SK-N-SH (cell line): ENCODE measurements around the gene NSRP1. TPM values are rescaled to one million over a fixed set of nuclear protein-coding genes. Genes with fewer than 3 reads are reported as not detected.

Experiments used
- CTCF ChIA-PET: fragments of 300-600, 350-600 bp; formaldehyde crosslinking; extraction: SDS; loops from one replicate; lab custom pipeline; 2021; lab: Yijun Ruan, JAX
- POLR2A ChIA-PET: fragments of 350-600 bp; sonication (Branson Sonifier 250); formaldehyde crosslinking; extraction: SDS; loops from one replicate; lab custom pipeline; 2020; ENCODE audit warnings: antibody characterized with exemption, inconsistent platforms; lab: Yijun Ruan, JAX
- DNase-seq: peaks from one replicate; pipeline ENCODE4 v3.0.0; 2012
- H2AFZ ChIP-seq: fragments of 200-600 bp; sonication (generic); 2 replicates; pipeline ENCODE4 v1.8.1; 2016; ENCODE audit warnings: antibody characterized with exemption, mild to moderate bottlenecking, low read depth
- H3F3A ChIP-seq: fragments of 200-600 bp; sonication (generic); replicated peaks from 2 replicates; pipeline ENCODE3; 2016; ENCODE audit warnings: antibody characterized with exemption, mild to moderate bottlenecking; ENCODE audit not compliant: insufficient read depth
- H3K27ac ChIP-seq, 2 experiments: fragments of 200-500 bp in 1 of 2; fragments of 200-600 bp in 1 of 2; sonication (Bioruptor generic) in 1 of 2; sonication (generic), shearing (Covaris generic) in 1 of 2; 2 replicates each; pipeline versions ENCODE4 v1.5.1 to v1.6.1; 2014 to 2016; ENCODE audit warnings: low read depth in 2 of 2, inconsistent platforms in 1 of 2, low read length in 1 of 2, mild to moderate bottlenecking in 1 of 2, mixed read lengths in 1 of 2
- H3K27me3 ChIP-seq: fragments of 200-600 bp; sonication (generic), shearing (Covaris generic); 2 replicates; pipeline ENCODE4 v1.6.1; 2016; ENCODE audit warnings: mixed run types; ENCODE audit not compliant: insufficient read depth
- H3K36me3 ChIP-seq, 2 experiments: fragments of 200-500 bp in 1 of 2; fragments of 200-600 bp in 1 of 2; sonication (Bioruptor generic) in 1 of 2; sonication (generic) in 1 of 2; replicated peaks in 1 of 2; 2 replicates each; pipeline versions ENCODE3 to v1.5.1; 2014 to 2016; ENCODE audit warnings: low read length in 1 of 2, mild to moderate bottlenecking in 1 of 2; ENCODE audit not compliant: insufficient read depth in 2 of 2, control insufficient read depth in 1 of 2
- H3K4me1 ChIP-seq, 2 experiments: fragments of 200-500 bp in 1 of 2; fragments of 200-600 bp in 1 of 2; sonication (Bioruptor generic) in 1 of 2; sonication (generic), shearing (Covaris generic) in 1 of 2; 2 replicates each; pipeline versions ENCODE4 v1.5.1 to v1.6.1; 2014 to 2016; ENCODE audit warnings: low read depth in 1 of 2, low read length in 1 of 2, mixed run types in 1 of 2; ENCODE audit not compliant: insufficient read depth in 2 of 2, control insufficient read depth in 1 of 2
- H3K4me2 ChIP-seq: fragments of 200-600 bp; sonication (generic), shearing (Covaris generic); 2 replicates; pipeline ENCODE4 v1.6.1; 2017; ENCODE audit warnings: mixed run types
- H3K4me3 ChIP-seq, 2 experiments: fragments of 200-500 bp in 1 of 2; fragments of 200-600 bp in 1 of 2; sonication (Bioruptor generic) in 1 of 2; sonication (generic), shearing (Covaris generic) in 1 of 2; 2 replicates each; pipeline versions ENCODE4 v1.5.1 to v1.8.1; 2014 to 2016; ENCODE audit warnings: low read depth in 2 of 2, inconsistent platforms in 1 of 2, low read length in 1 of 2, mild to moderate bottlenecking in 1 of 2, mixed read lengths in 1 of 2, moderate library complexity in 1 of 2
- H3K79me2 ChIP-seq: fragments of 200-600 bp; sonication (generic); 2 replicates; pipeline ENCODE4 v1.8.1; 2017; ENCODE audit warnings: mild to moderate bottlenecking; ENCODE audit not compliant: insufficient read depth
- H3K9ac ChIP-seq: fragments of 200-600 bp; sonication (generic); 2 replicates; pipeline ENCODE4 v1.6.1; 2017; ENCODE audit warnings: mixed run types
- H3K9me2 ChIP-seq: fragments of 200-600 bp; sonication (generic); 2 replicates; pipeline ENCODE4 v1.6.1; 2017; ENCODE audit warnings: mixed run types
- H3K9me3 ChIP-seq: fragments of 200-600 bp; sonication (generic); 2 replicates; pipeline ENCODE4 v1.6.1; 2017; ENCODE audit warnings: mixed run types, mild to moderate bottlenecking, moderate library complexity
- H4K20me1 ChIP-seq: fragments of 200-600 bp; sonication (generic); 2 replicates; pipeline ENCODE4 v1.6.1; 2017; ENCODE audit warnings: mild to moderate bottlenecking, mixed run types; ENCODE audit not compliant: insufficient read depth
- CTCF ChIP-seq: fragments of 200-600 bp; sonication (generic); IDR thresholded peaks from 2 replicates; pipeline ENCODE4 v1.6.1; 2017; ENCODE audit warnings: antibody characterized with exemption, mild to moderate bottlenecking, moderate library complexity
- FOSL2 ChIP-seq: IDR thresholded peaks from 2 replicates; pipeline ENCODE4 v1.4.0; 2012; ENCODE audit warnings: low read depth, mild to moderate bottlenecking, moderate library complexity, borderline replicate concordance
- JUND ChIP-seq: IDR thresholded peaks from 2 replicates; pipeline ENCODE4 v1.4.0; 2012
- MXI1 ChIP-seq: IDR thresholded peaks from 2 replicates; pipeline ENCODE4 v1.6.1; 2012; ENCODE audit warnings: mild to moderate bottlenecking, low read depth, low read length, improper control_type of control experiment
- NRF1 ChIP-seq: IDR thresholded peaks from 2 replicates; pipeline ENCODE4 v1.6.1; 2012; ENCODE audit warnings: low read depth, mild to moderate bottlenecking, low read length
- PBX3 ChIP-seq: IDR thresholded peaks from 2 replicates; pipeline ENCODE4; 2012
- REST ChIP-seq: IDR thresholded peaks from 2 replicates; pipeline ENCODE4 v1.6.1; 2012; ENCODE audit warnings: mild to moderate bottlenecking, low read depth, low read length, moderate library complexity
- RFX5 ChIP-seq: IDR thresholded peaks from 2 replicates; pipeline ENCODE4 v1.6.1; 2012; ENCODE audit warnings: mild to moderate bottlenecking, improper control_type of control experiment, low read length
- RXRA ChIP-seq: IDR thresholded peaks from 2 replicates; pipeline ENCODE4 v1.4.0; 2012; ENCODE audit warnings: low read depth, mild to moderate bottlenecking, borderline replicate concordance
- TAF1 ChIP-seq: IDR thresholded peaks from 2 replicates; pipeline ENCODE4 v1.6.1; 2012; ENCODE audit warnings: low read depth, mild to moderate bottlenecking, low read length, moderate library complexity, borderline replicate concordance
- USF2 ChIP-seq: fragments of 150-350 bp; IDR thresholded peaks from 2 replicates; pipeline ENCODE4 v1.6.1; 2017; ENCODE audit warnings: antibody characterized with exemption, low read length, low read depth, borderline replicate concordance
- YY1 ChIP-seq: IDR thresholded peaks from 2 replicates; pipeline ENCODE4 v1.4.0; 2012; ENCODE audit warnings: low read depth, mild to moderate bottlenecking
- WGBS: methylation state at CpG from one replicate; pipeline ENCODE4 v1.1.6; 2017; ENCODE audit warnings: low lambda C conversion rate; 5-methylcytosine and 5-hydroxymethylcytosine counted together
- polyA plus RNA-seq, 3 experiments: library from polyadenylated mRNA; depleted of rRNA; stranded (reverse); fragments of >200 nt; gene quantifications; 2 replicates each; pipeline ENCODE4 v1.2.3, GENCODE V29; 2012

The NSRP1 gene
- polyA plus RNA-seq, 1 of the 3 experiments (the other 2 are of a cell fraction), result 10.8 TPM

- H3K4me3 ChIP-seq, result no peak overlapping the region
- WGBS, result 97% methylated on average over 3 of the region's 3 CpGs
- ChIA-PET POLR2A (no interaction called here), CTCF (no interaction called here)
- no peak for DNase-seq
- no peak overlapping the region for H2AFZ ChIP-seq
- H4K20me1 ChIP-seq, result peaks cover 14% of the 10 kb centered on the region; the same call in 1 of the 2 replicates
- H3K4me1 ChIP-seq, result no peaks in the 10 kb centered on the region; a peak in 1 of 4 replicates
- peaks cover 100% of the 10 kb centered on the region for H3K79me2 ChIP-seq
- no peaks in the 10 kb centered on the region for H3K9me2 ChIP-seq
- H3K4me2 ChIP-seq, result no peak overlapping the region
- peaks cover 7 to 71% of the 10 kb centered on the region in 2 experiments for H3K36me3 ChIP-seq
- peaks cover 8% of the 10 kb centered on the region for H3F3A ChIP-seq
- H3K9ac ChIP-seq, result no peak overlapping the region
- no peak overlapping the region for H3K27ac ChIP-seq
- TF ChIP-seq YY1 (no peak), MXI1 (no peak), JUND (no peak), TAF1 (no peak), REST (no peak), RXRA (no peak), CTCF (no peak), USF2 (no peak)
- H3K9me3 ChIP-seq, result peaks cover 17% of the 10 kb centered on the region; the same call in 1 of the 2 replicates
- H3K27me3 ChIP-seq, result no peaks in the 10 kb centered on the region
Measured at GRCh38 chr17:30160419-30161172, 44.0 kb downstream of the NSRP1 start.

- no peak overlapping the region for H3K4me2 ChIP-seq
- H3K4me3 ChIP-seq, result no peak overlapping the region
- peaks cover 7 to 76% of the 10 kb centered on the region in 2 experiments for H3K36me3 ChIP-seq
- H3K79me2 ChIP-seq, result peaks cover 100% of the 10 kb centered on the region
- ChIA-PET CTCF (interaction anchor here (0.7 to 1.2 kb wide), 2 partner anchors 12 to 41 kb away, joined by 3 read pairs; no protein-coding TSS in a partner anchor), POLR2A (no interaction called here)
- H2AFZ ChIP-seq, result no peak overlapping the region
- DNase-seq, result no peak
- no peak overlapping the region for H3K27ac ChIP-seq
- no peak overlapping the region for H3K9ac ChIP-seq
- no peaks in the 10 kb centered on the region; a peak in 1 of 4 replicates for H3K4me1 ChIP-seq
- H4K20me1 ChIP-seq, result peaks cover 17% of the 10 kb centered on the region; the same call in 1 of the 2 replicates
- no peaks in the 10 kb centered on the region for H3K27me3 ChIP-seq
- H3F3A ChIP-seq, result peaks cover 8% of the 10 kb centered on the region
- H3K9me2 ChIP-seq, result no peaks in the 10 kb centered on the region
- peaks cover 17% of the 10 kb centered on the region; the same call in 1 of the 2 replicates for H3K9me3 ChIP-seq
- TF ChIP-seq JUND (no peak), RFX5 (no peak), YY1 (no peak), PBX3 (no peak), CTCF (no peak), RXRA (no peak), FOSL2 (no peak), NRF1 (no peak)
Measured at GRCh38 chr17:30161601-30162000, 45.0 kb downstream of the NSRP1 start.
